Right hindlimb (tissue), 1 donor: ENCODE results near the gene TYSND1.
A peak's percentile ranks its signal among the peaks of the same experiment; 100 is the strongest.
"Not testable (repeated sequence)": the region's sequence is repeated elsewhere in the genome, so short reads cannot be mapped to it uniquely, and the experiment has no call there.

ENCODE experiments used
- DNase-seq: peaks from one replicate; pipeline ENCODE4 v3.0.0-alpha.2; 2018

The TYSND1 gene

GRCh38 chr10:70131560-70131937 lies 15.0 kb downstream of the TYSND1 start:
- peak; percentile 16 for DNase-seq

DNA sequence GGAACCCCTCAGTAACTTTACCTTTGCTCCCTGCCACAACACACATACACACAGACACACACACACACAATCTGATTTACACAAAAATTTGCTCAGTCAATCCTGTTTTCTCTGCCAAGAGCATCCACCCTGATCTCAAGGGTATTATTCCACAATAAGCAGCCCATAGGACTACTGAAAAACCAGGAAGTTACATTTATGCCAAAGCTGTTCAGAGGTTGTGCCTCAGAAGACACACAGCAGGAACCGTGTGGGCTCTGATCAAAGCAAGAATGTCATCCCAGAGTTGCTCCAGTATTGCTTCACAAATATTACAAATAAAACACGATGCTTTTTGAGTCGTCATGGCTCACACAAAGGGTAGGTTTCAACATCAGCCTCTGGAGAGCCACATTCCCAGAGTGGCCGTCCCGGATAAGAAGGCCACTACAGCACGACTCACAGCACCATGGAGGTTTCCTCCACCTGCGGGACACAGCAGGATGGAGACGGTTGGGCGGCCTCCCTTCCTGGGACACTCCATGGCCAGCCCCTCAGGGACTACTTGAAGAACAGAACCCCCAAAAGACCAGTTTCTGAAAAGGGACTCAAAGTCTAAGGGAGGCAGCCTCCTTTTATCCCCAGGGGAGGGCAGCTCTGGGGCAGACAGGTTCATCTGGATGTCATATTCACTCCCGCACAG lies 15.5 kb downstream of the TYSND1 start:
- peak; percentile 3 for DNase-seq

DNA sequence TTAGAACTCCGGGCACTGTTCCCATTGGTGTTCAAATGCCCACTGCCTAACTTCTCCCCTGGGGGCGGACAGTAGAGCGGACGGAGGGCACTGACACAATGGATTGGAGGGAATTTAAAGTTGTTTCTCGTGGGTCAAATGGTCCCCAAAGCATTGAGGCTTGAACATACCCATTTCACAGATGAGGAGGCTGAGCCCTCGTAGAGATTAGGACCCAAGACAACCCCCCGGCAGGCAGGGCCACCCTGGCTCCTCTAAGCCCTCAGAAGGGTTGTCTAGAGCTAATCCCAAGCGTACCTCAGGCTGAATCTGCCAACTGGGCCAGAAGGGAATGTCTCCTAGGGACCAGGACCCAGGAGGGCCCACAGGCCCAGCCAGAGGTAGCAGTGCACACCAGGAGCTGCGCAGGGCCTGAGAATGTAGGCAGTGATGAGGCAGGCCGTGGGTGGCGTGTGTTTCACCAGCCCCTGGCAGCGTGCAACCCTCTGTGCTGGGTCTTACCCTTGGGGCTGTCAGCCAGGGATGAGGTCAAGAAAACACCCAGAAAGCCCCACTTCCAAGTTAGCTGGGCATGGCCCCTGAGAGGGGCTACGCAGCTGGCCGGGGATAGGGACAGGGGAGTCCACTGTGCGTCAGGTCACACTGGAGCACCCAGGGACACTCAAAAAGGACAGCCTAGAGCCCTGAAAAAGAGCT lies 19.7 kb downstream of the TYSND1 start:
- no peak for DNase-seq

GRCh38 chr10:70125918-70126552 lies 20.5 kb downstream of the TYSND1 start:
- no peak for DNase-seq

DNA sequence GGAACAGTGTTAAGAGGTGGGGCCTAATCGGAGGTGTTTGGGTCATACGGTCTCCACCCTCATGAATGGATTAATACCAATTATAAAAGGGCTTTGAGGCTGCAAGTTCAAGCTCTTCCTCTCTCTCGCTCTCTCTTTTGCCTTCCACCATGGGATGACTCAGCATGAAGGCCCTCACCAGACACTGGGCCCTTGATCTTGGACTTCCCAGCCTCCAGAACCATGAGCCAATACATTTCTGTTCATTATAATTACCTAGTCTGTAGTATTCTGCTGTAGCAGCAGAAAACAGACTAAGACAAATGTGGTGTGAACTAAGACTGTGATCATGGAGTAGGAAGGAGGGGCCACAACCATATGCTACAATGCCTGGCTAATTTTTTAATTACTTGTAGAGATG lies 21.6 kb downstream of the TYSND1 start:
- DNase-seq: no peak

DNA sequence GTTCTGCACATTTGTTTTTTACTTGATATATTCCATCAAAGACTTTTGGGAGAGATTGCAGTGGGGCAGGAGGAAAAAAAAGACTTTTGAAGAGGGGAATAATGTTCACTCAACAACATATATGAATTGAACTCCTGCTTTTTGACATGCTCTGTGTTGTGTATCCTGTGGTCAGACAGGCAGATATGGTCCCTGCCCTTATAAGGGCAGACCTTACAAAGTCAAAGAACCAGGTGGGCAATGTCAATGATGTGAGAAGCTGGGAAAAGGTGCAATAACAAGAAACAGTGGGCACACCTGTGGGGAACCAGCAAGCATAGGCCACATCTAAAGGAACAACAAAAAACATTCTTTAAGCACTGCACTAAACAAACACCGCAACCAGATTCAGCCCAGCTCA lies 22.1 kb downstream of the TYSND1 start:
- DNase-seq: no peak

DNA sequence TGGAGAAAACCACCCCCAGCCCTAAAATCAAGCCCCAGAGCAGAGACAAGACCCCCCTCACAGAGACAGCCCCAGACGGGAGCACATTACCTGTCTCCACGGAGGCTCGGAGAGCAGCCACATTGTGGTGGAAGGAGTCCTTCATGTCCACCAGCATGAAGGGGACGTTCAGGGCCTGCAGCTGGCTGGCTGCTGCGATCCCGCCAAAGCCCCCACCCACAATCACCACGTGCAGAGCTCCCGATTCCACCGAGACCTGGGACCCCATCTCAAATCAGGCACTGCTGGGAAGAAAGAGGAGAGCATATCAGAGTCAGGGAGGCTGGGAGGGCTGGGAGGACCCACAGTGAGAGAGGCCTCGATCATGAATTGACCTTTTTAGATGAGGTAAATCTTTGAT lies 22.7 kb downstream of the TYSND1 start:
- no peak for DNase-seq

- DNase-seq: not testable (repeated sequence)
Measured at GRCh38 chr10:70123166-70123565, 23.3 kb downstream of the TYSND1 start.

DNA sequence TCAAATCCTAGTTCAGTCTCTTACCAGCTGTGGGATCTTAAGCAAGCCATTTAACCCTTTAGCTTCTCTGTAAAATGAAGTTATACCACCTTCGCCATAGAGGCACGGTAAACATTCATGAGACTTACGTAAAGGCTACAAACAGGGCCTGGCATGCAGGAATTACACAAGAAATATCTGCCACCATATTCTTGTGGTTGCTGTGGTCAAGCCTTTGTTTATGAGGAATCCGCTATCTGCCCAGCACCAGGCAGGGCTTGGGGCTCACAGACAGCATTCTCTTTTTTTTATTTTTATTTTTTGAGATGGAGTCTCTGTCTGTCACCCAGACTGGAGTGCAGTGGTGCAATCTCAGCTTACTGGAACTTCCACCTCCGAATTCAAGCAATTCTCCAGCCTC lies 23.8 kb downstream of the TYSND1 start:
- DNase-seq: no peak

- DNase-seq: no peak
Measured at GRCh38 chr10:70121281-70121949, 25.1 kb downstream of the TYSND1 start.

DNA sequence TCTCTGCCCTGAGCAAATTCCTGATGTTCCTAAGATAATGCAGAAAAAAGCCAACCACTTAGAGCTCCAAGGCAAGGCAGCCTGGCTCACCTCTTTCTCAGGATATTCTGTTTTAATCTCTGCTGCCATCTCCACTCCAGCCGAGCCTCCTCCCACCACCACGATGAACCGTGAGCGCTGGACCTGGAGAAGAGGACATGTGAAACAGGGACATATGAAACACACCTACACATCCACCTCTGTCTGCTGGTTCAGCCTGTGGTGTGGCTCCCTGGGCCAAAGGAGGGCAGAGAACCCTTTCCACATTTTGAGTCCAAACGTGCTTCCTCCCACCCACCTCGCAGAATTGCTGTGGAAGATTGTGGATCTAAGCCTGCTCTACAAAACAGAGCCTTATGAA lies 26.1 kb downstream of the TYSND1 start:
- no peak for DNase-seq

DNA sequence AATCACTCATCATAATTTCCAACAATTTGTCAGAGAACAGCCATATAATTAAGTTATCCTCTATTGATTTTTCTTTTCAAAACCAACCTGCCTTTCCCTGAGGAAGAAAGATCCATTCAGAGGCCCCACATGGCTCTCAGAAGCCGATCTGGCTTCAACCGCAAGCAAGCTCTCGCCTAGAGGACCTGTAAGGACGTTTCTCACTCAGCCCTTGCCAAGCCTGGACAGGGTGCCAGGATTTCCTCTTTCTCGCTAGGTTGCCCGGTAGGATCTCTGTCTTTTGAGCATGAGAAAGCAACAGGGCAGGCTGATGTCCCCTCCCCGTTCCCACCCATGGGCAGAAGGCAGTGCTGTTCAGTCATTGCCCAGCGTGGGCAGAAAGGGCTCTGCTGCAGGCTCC lies 26.9 kb downstream of the TYSND1 start:
- no peak for DNase-seq

DNA sequence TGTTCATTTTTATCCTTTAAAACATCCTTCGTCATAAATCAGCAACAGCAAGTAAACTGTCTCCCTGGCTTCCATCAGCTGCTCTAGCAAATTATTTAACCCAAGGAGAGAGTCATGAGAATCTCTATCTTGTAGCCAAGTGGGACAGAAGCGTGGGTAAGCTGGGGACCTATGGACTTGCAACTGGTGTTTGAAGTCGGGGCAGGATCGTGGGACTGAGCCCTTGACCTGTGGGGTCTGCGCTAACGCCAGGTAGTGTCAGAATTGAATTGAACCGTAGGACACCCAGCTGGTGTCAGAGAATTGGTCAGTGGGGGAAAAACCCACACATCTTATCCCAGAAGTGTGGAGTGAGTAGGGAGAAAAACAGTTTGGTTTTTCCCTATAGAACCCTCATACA lies 27.3 kb downstream of the TYSND1 start:
- no peak for DNase-seq

DNA sequence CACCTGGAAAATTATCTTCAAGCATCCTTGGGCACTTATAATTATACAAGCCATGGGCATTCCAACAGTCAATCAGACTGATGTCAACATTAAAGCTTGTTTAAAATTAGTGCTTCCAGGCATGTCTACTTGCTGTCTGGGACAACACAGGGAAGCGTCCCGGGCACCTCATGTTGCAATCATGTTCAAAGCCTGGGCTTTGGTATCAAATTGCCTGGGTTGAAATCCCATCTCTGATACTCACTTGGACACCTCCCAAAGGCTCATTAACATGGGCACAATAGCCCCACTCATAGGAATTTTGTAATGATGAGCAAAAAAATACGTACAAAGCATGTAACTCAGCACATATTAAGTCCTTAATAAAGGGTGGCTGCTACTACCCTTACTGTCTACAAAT lies 28.3 kb downstream of the TYSND1 start:
- DNase-seq: no peak

GRCh38 chr10:70117646-70118045 lies 28.9 kb downstream of the TYSND1 start:
- no peak for DNase-seq

GRCh38 chr10:70115948-70116682 lies 30.4 kb downstream of the TYSND1 start:
- DNase-seq: no peak

GRCh38 chr10:70114902-70115301 lies 31.6 kb downstream of the TYSND1 start:
- DNase-seq: no peak

- DNase-seq: no peak
Measured at GRCh38 chr10:70112071-70112470, 34.4 kb downstream of the TYSND1 start.

DNA sequence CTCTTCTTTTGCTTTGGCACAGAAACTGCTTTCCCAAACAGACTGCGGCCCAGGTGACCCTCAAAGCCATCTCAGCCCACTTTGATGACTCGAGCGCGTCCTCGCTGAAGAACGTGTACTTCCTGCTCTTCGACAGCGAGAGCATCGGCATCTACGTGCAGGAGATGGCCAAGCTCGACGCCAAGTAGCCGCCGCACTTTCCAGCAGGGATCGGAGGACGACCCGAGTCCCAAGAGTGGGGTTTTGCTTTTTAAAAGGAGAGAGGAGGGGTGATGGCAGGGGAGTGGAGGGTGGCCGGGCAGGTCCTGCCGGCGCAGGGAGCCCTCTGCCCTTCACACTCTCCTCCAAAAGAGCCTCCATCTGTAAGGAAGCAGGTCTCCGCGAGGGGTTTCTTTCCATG lies 35.0 kb downstream of the TYSND1 start:
- no peak for DNase-seq

DNA sequence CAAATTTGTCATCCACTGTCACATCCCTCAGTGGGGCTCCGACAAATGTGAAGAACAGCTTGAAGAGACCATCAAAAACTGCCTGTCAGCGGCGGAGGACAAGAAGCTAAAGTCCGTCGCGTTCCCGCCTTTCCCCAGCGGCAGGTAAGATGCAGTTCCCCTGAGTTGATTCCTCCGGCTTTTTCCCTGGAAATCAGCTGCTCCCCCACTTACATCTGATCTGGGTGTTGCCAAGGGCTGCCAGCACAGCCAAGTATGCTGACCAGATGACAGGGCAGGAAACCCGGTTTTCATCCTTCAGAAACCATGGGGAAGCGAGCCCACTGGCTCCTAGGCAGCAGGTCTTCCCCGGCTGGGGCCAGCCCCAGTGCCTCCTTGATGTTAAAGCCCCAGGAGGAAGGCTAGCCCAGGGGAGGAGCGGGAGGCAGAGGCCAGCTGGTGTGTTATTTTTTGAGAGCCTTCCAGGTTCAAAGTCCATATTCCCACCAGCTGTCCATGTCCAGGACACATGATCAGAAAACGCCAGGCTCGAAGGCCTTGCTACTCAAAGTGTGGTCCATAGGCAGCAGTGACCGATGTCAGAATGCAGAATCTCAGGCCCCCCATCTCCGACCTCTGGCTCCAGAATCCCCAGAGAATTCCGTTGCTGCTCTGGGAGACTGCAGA lies 37.3 kb downstream of the TYSND1 start:
- no peak for DNase-seq

DNA sequence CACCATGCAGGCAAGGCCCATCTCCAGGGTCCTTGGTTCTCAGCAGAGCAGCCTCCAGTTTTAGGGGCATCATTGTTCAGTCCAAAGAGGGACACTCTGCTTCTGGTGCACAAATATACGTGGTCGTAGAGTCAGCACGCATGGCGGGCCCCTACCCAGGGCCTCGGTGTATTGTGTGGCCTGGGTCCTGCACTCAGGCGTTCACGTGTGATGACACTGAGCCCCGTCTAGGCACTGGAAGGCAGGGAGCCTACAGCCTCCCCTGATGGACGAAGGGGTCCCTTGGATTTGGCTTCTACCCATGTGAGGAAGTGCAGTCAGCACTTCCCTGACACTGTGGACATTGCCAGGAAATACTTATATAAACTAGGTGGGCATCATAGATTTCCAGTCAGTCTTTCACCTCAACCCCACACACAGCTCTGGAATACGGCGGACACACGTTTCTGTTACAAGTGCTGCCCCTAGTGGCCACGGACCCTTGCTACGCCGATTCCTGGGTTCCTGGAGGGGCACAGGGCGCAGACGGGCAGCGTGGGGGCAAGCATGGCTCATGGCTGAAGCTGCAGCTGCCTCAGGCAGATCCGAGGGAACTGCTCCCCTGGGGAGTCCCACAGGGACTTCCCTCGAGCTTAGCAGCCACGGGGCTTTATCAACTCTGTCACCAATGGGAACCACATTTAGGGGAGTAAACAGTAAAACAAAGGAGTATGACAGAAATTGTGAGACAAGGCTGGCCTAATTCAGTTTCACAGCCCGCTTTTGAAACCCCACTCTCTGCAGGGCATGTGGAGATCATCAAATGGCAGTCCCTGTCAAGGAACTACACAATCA lies 39.3 kb downstream of the TYSND1 start:
- no peak for DNase-seq

- DNase-seq: no peak
Measured at GRCh38 chr10:70101668-70102067, 44.8 kb downstream of the TYSND1 start.
